GM18873 (cell line): ENCODE results near the gene PDRG1.
A peak's percentile ranks its signal among the peaks of the same experiment; 100 is the strongest.

Source experiments
- ATAC-seq: cut with Tn5 transposase; IDR thresholded peaks from one replicate; pipeline ENCODE4 v1.9.1; 2021; ENCODE audit warnings: mild to moderate bottlenecking, moderate library complexity, moderate number of reproducible peaks; ENCODE audit not compliant: unreplicated experiment, low FRiP score

The PDRG1 gene

DNA sequence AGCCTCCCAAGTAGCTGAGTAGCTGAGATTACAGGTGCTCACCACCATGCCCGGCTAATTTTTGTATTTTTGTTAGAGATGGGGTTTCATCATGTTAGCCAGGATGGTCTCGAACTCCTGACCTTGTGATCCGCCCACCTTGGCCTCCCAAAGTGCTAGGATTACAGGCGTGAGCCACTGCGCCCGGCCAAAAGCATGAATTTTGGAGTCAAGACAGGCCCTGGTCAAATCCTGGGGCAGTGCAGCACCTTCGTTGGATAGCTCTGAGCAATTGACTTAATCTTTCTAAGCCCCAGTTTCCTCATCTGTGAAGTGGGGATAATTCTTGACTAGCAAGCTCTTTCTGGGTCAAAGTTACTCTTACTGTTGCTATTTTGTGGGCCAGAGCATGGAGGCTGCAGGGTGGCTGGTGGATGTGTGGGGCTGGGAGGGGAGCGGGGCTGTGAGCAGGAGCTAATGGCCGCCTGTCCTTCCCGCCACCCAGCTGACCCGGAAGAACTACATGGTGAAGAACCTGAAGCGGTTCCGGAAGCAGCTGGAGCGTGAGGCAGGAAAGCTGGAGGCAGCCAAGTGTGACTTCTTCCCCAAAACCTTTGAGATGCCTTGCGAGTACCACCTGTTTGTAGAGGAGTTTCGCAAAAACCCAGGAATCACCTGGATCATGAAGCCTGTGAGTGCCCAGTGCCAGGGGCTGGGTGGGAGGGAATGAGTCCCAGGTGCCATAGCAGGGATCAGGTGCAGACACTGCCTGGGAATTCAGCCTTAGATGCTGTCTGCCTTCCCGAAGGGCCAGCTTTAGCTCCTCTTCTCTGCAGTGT lies 42.4 kb downstream of the PDRG1 start:
- no peak for ATAC-seq

- no peak for ATAC-seq
Measured at GRCh38 chr20:31908424-31908823, 43.4 kb downstream of the PDRG1 start.

- ATAC-seq = no peak
Measured at GRCh38 chr20:31908016-31908415, 43.8 kb downstream of the PDRG1 start.

DNA sequence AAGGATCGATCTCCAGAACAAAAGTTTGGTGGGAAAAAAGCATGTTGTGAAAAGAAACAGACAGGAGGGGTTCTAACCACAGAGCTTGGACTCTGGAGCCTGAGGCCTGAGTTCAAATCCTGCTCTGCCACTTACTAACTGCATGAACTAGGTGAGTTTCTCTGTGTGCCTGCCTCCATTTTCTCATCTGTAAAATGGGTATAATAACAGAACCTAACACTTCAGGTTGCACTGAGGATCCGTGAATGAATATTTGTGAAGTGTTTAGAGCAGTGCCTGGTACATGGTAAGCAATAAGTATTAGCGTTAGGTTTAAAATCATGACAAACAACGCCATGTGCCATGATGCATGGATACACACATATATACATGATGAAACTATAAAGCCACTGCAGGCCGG lies 44.8 kb downstream of the PDRG1 start:
- no peak for ATAC-seq

GRCh38 chr20:31906001-31906400 lies 45.8 kb downstream of the PDRG1 start:
- ATAC-seq = no peak

DNA sequence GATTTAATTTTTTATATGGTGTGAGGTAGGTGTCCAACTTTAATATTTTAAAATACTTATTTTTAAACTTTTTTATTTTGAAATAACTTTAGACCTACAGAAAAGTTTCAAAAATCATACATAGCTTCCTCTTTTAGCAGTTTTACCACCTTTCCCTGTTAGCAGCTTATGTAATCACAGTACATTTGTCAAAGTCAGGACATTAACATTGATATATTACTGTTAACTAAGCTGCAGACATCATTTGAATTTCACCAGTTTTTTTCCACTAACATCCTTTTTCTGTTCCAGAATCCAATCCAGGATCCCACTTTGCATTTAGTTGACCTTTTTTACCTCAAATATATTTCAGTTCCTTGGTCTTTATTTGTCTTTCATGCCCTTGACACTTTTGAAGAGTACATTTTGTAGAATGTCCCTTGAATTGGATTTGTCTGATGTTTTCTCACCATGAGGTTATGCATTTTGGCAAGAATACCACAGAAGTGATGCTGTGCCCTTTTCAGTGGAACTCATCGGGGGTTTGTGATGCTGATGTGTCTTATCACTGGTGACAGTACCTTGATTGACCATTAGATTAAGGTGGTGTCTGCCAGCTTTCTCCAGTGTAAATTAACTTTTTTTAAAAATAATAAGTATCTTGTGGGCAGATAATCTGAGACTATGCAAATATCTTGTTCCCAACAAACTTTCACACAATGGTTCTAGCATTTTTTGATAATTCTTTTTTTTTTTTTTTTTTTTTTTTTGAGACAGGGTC lies 48.0 kb downstream of the PDRG1 start:
- ATAC-seq = no peak

DNA sequence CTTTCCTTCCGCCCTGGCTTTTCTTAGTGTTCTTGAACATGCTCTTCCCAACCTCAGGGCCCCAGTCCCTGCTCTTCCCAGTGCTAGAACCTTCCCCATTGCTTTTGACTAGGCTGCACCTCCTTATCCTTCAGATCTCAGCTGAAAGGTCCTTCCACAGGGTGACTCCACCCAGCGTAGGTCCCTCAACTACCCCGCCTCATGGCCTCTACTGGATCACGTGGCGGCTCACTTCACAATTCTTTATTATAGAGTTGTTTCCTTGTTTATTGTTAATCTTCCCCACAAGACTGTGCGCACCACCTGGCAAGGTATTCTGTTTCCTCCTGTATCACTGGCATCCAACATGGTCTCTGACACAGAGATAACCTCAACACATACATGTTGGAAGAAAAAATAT lies 50.2 kb downstream of the PDRG1 start:
- no peak for ATAC-seq

DNA sequence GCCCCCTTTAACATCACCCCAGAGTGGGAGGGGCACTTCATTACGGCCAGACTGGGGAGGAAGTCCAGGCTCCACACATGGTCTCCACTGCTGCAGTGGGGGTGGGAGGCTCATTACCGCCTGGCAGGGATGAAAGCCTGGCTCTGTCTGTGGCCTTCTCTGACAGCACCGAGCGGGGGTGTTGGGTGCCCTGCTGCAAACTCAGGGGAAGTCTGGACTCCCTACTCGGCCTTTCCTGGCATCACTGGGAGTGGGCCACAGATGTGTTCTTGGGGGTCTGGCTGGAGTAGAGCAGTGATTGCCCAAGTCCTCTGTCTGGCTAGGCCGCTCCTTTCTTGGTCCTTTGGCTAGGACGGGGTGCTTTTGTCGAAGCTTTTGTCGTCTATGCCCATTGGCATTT lies 54.3 kb downstream of the PDRG1 start:
- no peak for ATAC-seq

GRCh38 chr20:31896049-31896448 lies 55.8 kb downstream of the PDRG1 start:
- no peak for ATAC-seq

GRCh38 chr20:31894980-31895675 lies 56.7 kb downstream of the PDRG1 start:
- ATAC-seq = peak; percentile 85
